SH-SY5Y (cell line): ENCODE data around the gene OTOS.

Source experiments
- GATA2 ChIP-seq: IDR thresholded peaks from 2 replicates; pipeline ENCODE4 v1.6.1; 2011; ENCODE audit warnings: mild to moderate bottlenecking, low read depth, low read length
- GATA3 ChIP-seq: IDR thresholded peaks from 2 replicates; pipeline ENCODE4 v1.6.1; 2011; ENCODE audit warnings: low read depth, mild to moderate bottlenecking, low read length, moderate library complexity

Gene OTOS

GRCh38 chr2:240139666-240140393, 628 bp downstream of the OTOS start:
- TF ChIP-seq GATA3 (no peak), GATA2 (no peak)

- TF ChIP-seq GATA3 = no peak
- no peak for TF ChIP-seq GATA2
Observed at GRCh38 chr2:240139011-240139441, 1.4 kb downstream of the OTOS start.

- TF ChIP-seq GATA2 (no peak), GATA3 (no peak)
Observed at GRCh38 chr2:240138254-240138984, 2.0 kb downstream of the OTOS start.

- TF ChIP-seq GATA2 (no peak), GATA3 (no peak)
Observed at GRCh38 chr2:240137596-240138253, 2.7 kb downstream of the OTOS start.

GRCh38 chr2:240136671-240137292, 3.7 kb downstream of the OTOS start:
- TF ChIP-seq GATA2 = no peak
- TF ChIP-seq GATA3 = no peak

GRCh38 chr2:240136013-240136670, 4.3 kb downstream of the OTOS start, which contains the start of gene COPS9:
COPS9 (minus strand) TSS chr2:240136305; CDS start chr2:240136284, 21 bp downstream.
- no peak for TF ChIP-seq GATA2
- no peak for TF ChIP-seq GATA3

- TF ChIP-seq GATA3 (no peak), GATA2 (no peak)
Observed at GRCh38 chr2:240135706-240136012, 4.8 kb downstream of the OTOS start.

- TF ChIP-seq GATA2 = no peak
- no peak for TF ChIP-seq GATA3
Observed at GRCh38 chr2:240134956-240135520, 5.4 kb downstream of the OTOS start.

GRCh38 chr2:240134466-240134865, 6.0 kb downstream of the OTOS start:
- TF ChIP-seq GATA2 = no peak
- TF ChIP-seq GATA3 = no peak

GRCh38 chr2:240133401-240133800, 7.1 kb downstream of the OTOS start:
- TF ChIP-seq GATA2 = no peak
- no peak for TF ChIP-seq GATA3

GRCh38 chr2:240132651-240132980, 7.8 kb downstream of the OTOS start:
- no peak for TF ChIP-seq GATA3
- no peak for TF ChIP-seq GATA2

- TF ChIP-seq GATA3 (no peak), GATA2 (no peak)
Observed at GRCh38 chr2:240131941-240132650, 8.4 kb downstream of the OTOS start.

- TF ChIP-seq GATA2 (no peak), GATA3 (no peak)
Observed at GRCh38 chr2:240131296-240131695, 9.2 kb downstream of the OTOS start.
